HG03139 (cell line): ENCODE results near the gene OTOS.

Source experiments
- ATAC-seq: cut with Tn5 transposase; IDR thresholded peaks from one replicate; pipeline ENCODE4 v1.9.1; 2021; ENCODE audit not compliant: unreplicated experiment

Gene OTOS

DNA sequence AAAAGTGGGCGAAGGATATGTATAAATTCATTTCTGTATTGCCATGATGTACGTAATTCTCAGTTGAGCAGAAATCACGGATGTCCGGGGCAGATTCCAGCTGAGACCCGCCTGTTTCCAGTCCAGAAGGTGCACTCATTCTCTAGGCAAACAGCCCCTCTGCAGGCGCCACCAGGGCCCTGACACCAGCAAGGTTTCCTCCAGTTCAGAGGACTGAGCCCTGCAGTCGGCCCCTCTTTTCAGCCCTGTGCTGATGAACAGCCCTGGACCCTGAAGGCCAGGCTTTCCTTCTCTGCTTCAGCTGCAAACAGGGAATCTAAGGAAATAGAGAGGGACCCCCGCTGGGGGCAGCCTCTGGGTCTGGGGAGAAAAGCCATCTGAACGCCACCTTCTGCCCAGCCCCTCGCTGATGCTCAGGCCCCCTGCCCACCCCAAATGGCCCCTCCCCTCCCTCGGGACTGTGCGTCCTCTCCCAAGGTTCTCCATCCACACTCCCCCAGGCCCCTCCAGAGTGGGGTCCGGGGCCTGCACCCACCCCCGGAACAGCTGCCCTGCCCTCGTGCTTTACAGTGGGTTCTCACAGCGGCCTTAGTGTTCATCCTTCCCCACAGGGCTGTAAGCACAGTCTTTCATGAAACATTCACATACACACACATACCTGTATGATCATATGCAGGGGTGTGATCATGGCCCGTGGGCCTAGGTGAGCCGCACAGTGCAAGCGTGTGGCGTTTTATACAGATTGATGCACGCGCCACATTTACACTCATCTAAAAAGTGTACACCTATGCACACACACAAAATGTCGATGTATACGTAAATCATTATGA is 16.4 kb downstream of the OTOS start:
- no peak for ATAC-seq

DNA sequence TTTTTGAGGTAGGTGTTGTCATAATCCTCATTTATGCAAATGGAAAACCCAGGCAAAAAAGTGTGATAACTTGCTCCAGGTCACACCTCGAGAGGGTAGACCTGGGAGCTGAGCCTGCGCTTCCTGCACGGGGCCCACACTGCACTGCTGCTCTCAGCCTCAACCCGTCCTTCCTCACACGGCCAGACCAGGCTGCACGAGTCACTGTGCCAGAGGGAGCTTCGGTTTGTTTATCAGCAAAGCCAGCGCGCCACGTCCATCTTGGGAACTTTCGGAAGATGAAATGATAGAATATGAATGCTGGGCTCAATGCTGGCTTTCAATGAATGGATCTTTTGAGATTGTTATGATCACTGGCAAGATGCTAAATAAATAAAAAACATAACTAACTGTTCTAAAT is 18.8 kb downstream of the OTOS start:
- no peak for ATAC-seq

DNA sequence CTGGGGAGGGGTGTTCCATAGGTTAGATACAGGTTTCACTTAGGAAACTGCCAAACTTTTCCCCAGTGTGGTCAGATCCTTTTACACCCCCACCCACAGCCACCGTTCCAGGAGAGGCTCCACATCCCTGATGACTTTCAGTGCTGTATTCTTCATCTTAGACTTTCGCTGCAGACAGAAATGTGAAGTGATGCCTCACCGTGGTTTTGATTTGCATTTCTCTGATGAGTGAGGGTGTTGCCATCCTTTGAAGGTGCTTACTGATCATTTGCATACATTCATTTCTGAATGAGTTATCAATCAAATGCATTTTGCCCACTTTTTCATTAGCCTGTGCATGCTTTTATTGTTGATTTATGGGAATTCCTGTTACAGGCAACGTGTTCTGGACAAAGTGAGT is 19.3 kb downstream of the OTOS start:
- ATAC-seq = no peak

DNA sequence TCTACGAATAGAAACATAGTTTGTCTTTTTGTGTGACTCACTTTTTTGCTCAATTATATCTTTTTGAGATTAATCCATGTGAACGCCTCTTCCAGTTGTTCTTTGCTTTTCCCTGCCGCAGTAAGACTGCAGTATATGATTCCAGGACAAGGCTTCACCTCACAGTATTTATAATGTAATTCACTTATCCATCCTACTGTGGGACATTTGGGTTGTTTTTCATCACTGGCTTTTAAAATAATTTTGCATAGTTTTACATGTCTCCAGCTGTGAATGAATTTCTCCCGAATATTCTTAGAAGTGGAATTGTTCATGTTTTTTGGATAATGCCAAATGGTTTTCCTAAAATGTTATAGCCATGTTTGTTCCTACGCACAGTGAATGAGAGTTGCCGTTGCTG is 26.2 kb downstream of the OTOS start:
- no peak for ATAC-seq

DNA sequence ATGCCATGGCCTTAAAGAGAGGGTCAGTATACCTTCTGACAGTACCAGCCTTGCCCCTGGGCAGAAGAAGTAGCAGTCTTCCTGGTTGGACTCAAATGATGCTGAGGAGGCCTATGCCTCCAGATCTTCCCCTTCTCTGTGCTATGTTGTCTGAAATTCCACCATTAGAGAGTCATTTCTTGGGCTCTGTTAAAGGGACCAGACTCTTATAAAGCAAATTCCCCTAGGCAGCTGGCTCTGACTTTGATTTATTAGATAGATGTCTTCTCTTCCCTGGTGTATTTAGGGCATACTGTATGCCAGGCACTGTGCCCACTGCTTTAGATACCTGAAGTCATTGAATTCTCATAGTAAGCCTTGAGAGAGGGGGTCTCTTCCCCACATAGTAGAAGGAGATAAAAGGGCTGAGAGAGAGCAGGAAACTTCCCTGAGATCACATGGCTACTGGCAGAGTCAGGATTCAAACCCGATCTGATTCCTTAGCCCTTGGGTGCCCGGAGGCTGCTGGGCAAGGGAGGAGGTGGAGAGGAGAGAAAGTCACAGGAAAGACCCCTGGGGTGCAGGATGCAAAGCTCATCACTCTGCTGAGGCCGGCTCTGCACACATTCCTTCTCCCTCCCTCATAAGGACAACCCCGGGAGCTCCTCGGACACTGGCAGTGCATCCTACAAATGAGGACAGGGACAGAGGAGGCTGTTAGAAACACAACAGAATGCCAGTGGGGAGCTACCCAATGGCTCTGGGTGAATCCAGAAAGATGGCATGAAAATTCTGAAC is 27.4 kb downstream of the OTOS start:
- ATAC-seq = no peak

DNA sequence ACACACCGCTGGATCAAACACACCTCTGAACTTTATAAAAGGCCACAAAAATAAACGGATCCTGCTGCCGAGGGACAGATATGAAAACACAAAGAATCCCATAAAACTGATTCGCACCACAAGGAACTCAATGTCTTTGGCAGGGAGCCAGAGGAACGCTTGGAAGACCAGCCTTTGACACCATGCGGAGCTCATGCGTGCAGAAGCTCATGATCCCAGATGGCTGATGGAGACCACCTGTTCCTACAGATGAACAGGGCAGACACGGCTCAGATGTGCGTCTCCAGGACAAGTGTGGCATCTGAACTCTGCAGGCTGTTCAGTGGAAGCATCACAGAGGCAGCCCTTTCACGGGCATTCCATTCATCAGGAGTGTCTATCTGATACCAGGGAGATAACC is 29.2 kb downstream of the OTOS start:
- no peak for ATAC-seq

DNA sequence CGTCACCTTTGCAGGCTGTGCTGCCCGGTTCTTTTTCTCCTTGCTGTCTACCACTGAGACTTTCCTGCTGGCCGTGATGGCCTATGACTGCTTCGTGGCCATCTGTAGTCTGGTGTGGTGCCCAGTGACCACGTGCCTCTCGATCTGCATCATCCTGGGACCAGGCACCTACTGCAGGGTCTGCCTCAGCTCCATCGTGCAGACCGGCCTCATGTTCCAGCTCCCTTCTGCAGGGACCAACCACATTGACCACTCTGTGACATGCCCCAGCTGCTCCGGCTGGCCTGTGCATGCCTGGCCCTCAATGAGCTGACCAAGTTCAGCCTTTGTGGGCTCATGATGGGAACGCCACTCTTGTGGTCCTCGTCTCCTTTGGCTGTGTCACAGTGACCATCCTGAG is 31.1 kb downstream of the OTOS start:
- ATAC-seq = no peak

DNA sequence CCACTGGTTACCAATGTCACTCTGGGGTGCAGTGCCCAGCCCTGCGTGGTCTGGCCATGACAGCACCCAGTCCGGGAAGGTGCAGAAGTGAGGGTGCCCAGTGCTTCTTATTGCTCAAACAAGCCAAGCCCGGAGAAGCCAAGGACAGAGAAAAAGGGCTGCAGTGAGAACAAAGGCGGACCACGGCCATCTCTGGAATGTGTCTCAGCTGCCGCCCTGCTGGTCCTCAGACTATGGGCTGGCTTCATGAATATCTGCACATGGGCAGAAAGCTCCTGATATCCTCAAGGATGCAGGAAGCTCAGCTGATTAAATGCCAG is 33.0 kb downstream of the OTOS start:
- ATAC-seq = no peak

DNA sequence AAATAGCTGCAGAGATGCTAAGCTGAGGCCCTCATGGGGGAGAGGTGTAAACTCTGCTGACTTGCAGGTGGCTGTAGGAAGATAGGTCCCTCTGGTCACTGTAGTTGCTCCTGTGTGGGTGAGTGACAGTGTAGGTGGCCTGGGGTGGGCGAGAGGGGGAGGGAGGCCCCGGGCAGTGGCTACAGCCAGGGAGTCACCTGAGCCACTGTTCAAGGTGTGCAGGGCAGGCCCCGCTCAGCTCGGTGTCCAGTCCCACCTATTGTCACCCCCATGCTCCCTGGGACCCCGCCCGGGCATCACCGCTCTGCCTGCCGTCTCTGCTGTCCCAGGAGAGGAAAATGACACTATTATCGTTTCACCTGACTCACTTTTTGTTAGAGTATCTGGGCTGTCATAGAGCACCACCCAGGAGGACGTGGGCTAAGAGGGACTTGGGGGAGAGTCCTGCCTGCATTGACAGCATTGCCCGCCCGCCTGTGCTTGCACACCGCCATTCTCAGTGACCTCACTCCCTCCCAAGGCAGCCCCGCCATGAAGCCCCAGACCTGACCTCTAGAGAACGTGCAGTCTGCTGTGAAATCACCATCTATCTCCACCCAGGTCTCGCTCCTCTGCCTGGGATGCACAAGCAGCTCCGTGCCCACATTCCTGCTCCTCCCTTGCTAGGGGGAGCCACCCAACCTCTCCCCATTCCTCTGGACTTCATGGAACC is 33.5 kb downstream of the OTOS start:
- ATAC-seq = no peak

DNA sequence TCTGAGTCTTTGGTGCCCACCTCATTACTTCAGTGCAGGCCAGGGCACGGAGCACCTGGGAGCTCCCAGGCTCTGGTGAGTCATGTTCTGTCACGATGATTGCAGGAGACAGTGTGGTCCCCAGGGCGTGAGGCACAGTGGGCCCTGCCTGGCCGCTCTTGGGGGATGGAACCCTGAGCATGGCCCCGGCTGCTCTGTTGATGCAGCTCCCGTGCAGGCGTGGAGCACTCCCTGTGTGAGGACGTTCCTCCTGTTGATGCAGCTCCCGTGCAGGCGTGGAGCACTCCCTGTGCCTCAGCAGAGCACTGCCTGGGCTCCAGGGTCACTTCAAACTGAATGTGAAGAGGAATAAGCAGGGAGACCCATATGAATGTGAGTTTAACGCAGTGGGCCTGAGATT is 34.5 kb downstream of the OTOS start:
- ATAC-seq = no peak

DNA sequence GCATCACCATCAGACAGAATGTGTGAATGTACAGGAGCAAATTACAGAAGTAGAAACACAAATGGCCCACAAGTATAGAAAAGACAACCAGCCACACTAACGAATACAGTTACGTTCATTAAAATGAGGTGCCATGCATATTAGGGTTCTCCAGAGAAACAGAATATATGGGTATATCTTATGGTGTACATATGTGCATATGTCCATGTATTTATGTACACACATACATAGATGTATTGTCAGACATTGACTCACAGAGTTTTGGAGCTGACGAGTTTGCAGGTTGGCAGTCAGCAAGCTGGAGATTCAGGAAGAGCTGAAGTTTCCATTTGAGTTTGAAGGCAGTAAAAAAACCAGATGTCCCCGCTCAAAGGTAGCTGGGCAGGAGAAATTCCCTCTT is 37.3 kb downstream of the OTOS start:
- ATAC-seq = no peak

DNA sequence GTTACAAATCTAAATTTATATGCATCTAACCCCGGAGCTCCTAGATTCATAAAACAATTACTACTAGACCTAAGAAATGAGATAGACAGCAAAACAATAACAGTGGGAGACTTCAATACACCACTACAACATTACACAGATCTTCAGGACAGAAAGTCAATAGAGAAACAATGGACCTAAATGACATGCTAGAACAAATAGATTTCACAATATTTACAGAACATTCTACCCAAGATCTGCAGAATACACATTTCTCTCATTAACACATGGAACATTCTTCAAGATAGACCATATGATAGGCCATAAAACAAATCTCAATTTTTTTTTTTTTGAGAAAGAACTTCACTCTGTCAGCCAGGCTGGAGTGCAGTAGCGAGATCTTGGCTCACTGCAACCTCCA is 42.1 kb downstream of the OTOS start:
- ATAC-seq = no peak

DNA sequence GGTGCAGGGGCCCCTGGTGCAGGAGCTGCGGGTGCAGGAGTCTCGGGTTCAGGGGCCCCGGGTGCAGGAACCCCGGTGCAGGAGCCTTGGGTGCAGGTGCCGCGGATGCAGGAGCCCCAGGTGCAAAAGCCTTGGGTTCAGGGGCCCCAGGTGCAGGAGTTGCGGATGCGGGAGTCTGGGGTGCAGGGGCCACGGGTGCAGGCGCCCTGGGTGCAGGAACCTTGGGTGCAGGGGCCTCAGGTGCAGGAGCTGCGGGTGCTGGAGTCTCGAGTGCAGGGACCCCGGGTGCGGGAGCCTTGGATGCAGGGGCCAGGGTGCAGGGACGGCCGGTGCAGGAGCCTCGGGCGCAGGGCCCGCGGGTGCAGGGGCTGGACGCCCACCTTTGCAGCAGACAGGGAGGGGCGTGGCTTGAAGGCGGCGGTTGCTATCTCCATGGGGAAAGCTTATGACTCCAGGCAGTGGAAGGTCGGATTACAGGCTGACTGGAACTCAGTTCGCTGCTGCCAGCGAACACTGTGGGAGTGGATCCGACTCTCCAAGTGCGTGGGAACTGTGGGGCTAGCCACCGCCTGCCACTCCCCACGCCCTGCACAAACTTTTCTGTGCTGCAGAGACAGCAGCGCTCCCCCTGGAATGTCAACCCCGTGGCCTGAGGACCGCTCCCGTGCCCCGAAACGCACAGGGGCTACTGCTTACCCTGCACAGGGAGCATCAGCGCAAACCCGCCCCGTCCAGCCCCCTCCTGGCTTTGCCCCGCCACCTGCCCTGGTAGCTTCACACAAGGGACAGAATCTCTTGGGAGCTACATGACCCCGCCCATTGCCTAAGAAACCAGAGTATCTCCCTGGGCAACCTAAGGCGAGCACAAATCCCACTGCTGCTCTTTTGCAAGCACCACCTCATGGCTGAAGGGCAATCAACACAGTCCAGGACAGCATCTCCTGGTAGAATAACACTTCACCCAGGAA is 44.6 kb downstream of the OTOS start:
- ATAC-seq = no peak

DNA sequence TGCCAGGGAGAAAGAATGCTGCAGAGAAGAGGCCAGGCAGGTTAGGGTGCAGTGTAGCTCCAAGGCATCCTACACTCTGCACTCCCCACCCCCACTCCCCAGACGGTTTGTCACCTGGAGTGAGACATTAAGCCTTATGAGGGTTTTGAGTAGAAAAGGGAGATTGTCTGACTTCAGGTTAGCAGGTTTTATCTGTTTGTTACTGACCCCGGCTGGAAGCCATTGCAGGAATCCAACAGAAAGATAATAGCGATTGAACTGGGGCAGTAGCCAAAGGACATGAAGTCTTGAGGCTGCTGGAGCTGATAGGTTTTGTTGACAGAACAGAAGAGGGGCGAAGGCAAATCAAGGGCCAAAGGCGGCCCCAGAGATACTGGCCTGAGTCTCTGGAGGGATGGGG is 51.2 kb downstream of the OTOS start:
- no peak for ATAC-seq
